ENCODE results near the gene TTC9B. TPM values are rescaled to one million over a fixed set of nuclear protein-coding genes. Genes with fewer than 3 reads are reported as not detected.

TTC9B gene
- total RNA-seq, 1 donor from 2014 or later: not detected

- H3K4me3 ChIP-seq: no peak overlapping the region
- intact Hi-C loops (cut with DNase I): no loop called here
These were observed 12.9 kb upstream of the TTC9B start for GRCh38 chr19:40231057-40231456.

GRCh38 chr19:40229926-40230417, 11.8 kb upstream of the TTC9B start:
- Histone ChIP-seq H3K4me3 (no peak overlapping the region), H3K27ac (no peak overlapping the region), H3K4me1 (peaks cover 20% of the 10 kb centered on the region), H3K27me3 (peaks cover 15% of the 10 kb centered on the region), H3K9me3 (no peaks in the 10 kb centered on the region), H3K36me3 (peaks cover 18% of the 10 kb centered on the region)
- intact Hi-C loops (cut with DNase I): no loop called here
- DNase-seq (no peak), ATAC-seq (no peak)
- no peak for TF ChIP-seq CTCF (IDR thresholded peaks at IDR 0.05)

More at GRCh38 chr19:40231057-40231456, 12.9 kb upstream of the TTC9B start:
- peaks cover 16% of the 10 kb centered on the region for H3K4me1 ChIP-seq
- DNase-seq (no peak), ATAC-seq (no peak)
- peaks cover 29% of the 10 kb centered on the region for H3K36me3 ChIP-seq
- no peak overlapping the region for H3K27ac ChIP-seq
- no peaks in the 10 kb centered on the region for H3K9me3 ChIP-seq
- no peak for TF ChIP-seq CTCF (IDR thresholded peaks at IDR 0.05)
- peaks cover 7% of the 10 kb centered on the region for H3K27me3 ChIP-seq

- TF ChIP-seq CTCF (IDR thresholded peaks at IDR 0.05): no peak
- peaks cover 20% of the 10 kb centered on the region for H3K27me3 ChIP-seq
- H3K27ac ChIP-seq: no peak overlapping the region
- peaks cover 20% of the 10 kb centered on the region for H3K4me1 ChIP-seq
- no peak for ATAC-seq
- no peaks in the 10 kb centered on the region for H3K9me3 ChIP-seq
- no peak overlapping the region for H3K4me3 ChIP-seq
- intact Hi-C loops (cut with DNase I): no loop called here
- peaks cover 13% of the 10 kb centered on the region for H3K36me3 ChIP-seq
- DNase-seq: no peak
These were observed 11.3 kb upstream of the TTC9B start for GRCh38 chr19:40229484-40229883.

GRCh38 chr19:40228863-40229262, 10.7 kb upstream of the TTC9B start:
- TF ChIP-seq CTCF (IDR thresholded peaks at IDR 0.05): no peak
- Histone ChIP-seq H3K27me3 (peaks cover 26% of the 10 kb centered on the region), H3K4me1 (peaks cover 20% of the 10 kb centered on the region), H3K36me3 (peaks cover 13% of the 10 kb centered on the region), H3K9me3 (no peaks in the 10 kb centered on the region), H3K4me3 (no peak overlapping the region), H3K27ac (no peak overlapping the region)
- intact Hi-C loops (cut with DNase I): no loop called here
- ATAC-seq (no peak), DNase-seq (no peak)

- ATAC-seq (no peak), DNase-seq (no peak)
- Histone ChIP-seq H3K36me3 (peaks cover 8% of the 10 kb centered on the region), H3K4me1 (peaks cover 20% of the 10 kb centered on the region), H3K9me3 (no peaks in the 10 kb centered on the region), H3K27ac (no peak overlapping the region), H3K27me3 (peaks cover 31% of the 10 kb centered on the region), H3K4me3 (no peak overlapping the region)
- TF ChIP-seq CTCF (IDR thresholded peaks at IDR 0.05): no peak
- intact Hi-C loops (cut with DNase I): no loop called here
These were observed 10.2 kb upstream of the TTC9B start for GRCh38 chr19:40228346-40228745.

Data from upper lobe of right lung (tissue), 1 donor.